Mesendoderm (in vitro differentiated cells): ENCODE measurements around the gene IL1RN.
"Not testable (repeated sequence)": the region's sequence is repeated elsewhere in the genome, so short reads cannot be mapped to it uniquely, and the experiment has no call there.

Source experiments
- DNase-seq: peaks from one replicate; pipeline ENCODE4 v3.0.0; 2013
- H2AK5ac ChIP-seq: 2 replicates; pipeline ENCODE4 v1.6.1; 2013; ENCODE audit warnings: low read length, inconsistent platforms
- H2BK120ac ChIP-seq: 2 replicates; pipeline ENCODE4 v1.6.1; 2013; ENCODE audit warnings: low read depth, mild to moderate bottlenecking, low read length, moderate library complexity, mixed read lengths
- H2BK15ac ChIP-seq: replicated peaks from 2 replicates; pipeline ENCODE4 v1.6.1; 2013; ENCODE audit warnings: low read depth, mild to moderate bottlenecking, moderate library complexity
- H2BK5ac ChIP-seq: 2 replicates; pipeline ENCODE4 v1.6.1; 2013; ENCODE audit warnings: low read length, inconsistent platforms
- H3K18ac ChIP-seq: 2 replicates; pipeline ENCODE4 v1.6.1; 2013; ENCODE audit warnings: mild to moderate bottlenecking, low read length, mixed read lengths
- H3K23ac ChIP-seq: one replicate; pipeline ENCODE4 v1.6.1; 2013; ENCODE audit warnings: low read length
- H3K27ac ChIP-seq: 2 replicates; pipeline ENCODE4 v1.5.1; 2013; ENCODE audit warnings: low read depth, mild to moderate bottlenecking, inconsistent platforms, low read length, moderate library complexity
- H3K27me3 ChIP-seq: 2 replicates; pipeline ENCODE4 v1.6.1; 2013; ENCODE audit warnings: low read length, control low read depth, mild to moderate bottlenecking, inconsistent platforms; ENCODE audit not compliant: insufficient read depth, poor library complexity
- H3K36me3 ChIP-seq: 2 replicates; pipeline ENCODE4 v1.6.1; 2013; ENCODE audit warnings: low read length, inconsistent platforms; ENCODE audit not compliant: control insufficient read depth, insufficient read depth
- H3K4ac ChIP-seq: one replicate; pipeline ENCODE4 v1.6.1; 2013; ENCODE audit warnings: low read depth, mild to moderate bottlenecking, low read length, moderate library complexity
- H3K4me1 ChIP-seq: 2 replicates; pipeline ENCODE4 v1.6.1; 2013; ENCODE audit warnings: low read depth, low read length, inconsistent platforms; ENCODE audit not compliant: control insufficient read depth
- H3K4me2 ChIP-seq: 2 replicates; pipeline ENCODE4 v1.6.1; 2013; ENCODE audit warnings: low read length
- H3K4me3 ChIP-seq: 2 replicates; pipeline ENCODE4 v1.5.1; 2013; ENCODE audit warnings: mild to moderate bottlenecking, low read length
- H3K56ac ChIP-seq: one replicate; pipeline ENCODE4 v1.6.1; 2013; ENCODE audit warnings: low read length
- H3K79me1 ChIP-seq: 2 replicates; pipeline ENCODE4 v1.6.1; 2013; ENCODE audit warnings: low read length, inconsistent platforms
- H3K79me2 ChIP-seq: 2 replicates; pipeline ENCODE4 v1.6.1; 2013; ENCODE audit warnings: mild to moderate bottlenecking, low read length; ENCODE audit not compliant: control insufficient read depth, insufficient read depth
- H3K9ac ChIP-seq: 2 replicates; pipeline ENCODE4 v1.6.1; 2013; ENCODE audit warnings: low read length, inconsistent platforms
- H4K5ac ChIP-seq: one replicate; pipeline ENCODE4 v1.6.1; 2013; ENCODE audit warnings: low read length
- H4K8ac ChIP-seq: one replicate; pipeline ENCODE4 v1.6.1; 2013; ENCODE audit warnings: low read depth, mild to moderate bottlenecking, control low read depth, low read length, moderate library complexity
- WGBS: extraction: QIAGEN DNeasy Blood & Tissue Kit; methylation state at CpG from one replicate; pipeline ENCODE4 v1.1.7; 2013; ENCODE audit warnings: low lambda C conversion rate, missing lambda C conversion rate; ENCODE audit not compliant: insufficient coverage; ENCODE audit errors: extremely low coverage; 5-methylcytosine and 5-hydroxymethylcytosine counted together

IL1RN gene

GRCh38 chr2:113096842-113097618 lies 30.4 kb upstream of the IL1RN start:
- not testable (repeated sequence) for H3K4me2 ChIP-seq, DNase-seq, H3K23ac ChIP-seq, H3K4me1 ChIP-seq, H3K4ac ChIP-seq, H4K8ac ChIP-seq, H3K27ac ChIP-seq, H3K18ac ChIP-seq, H3K9ac ChIP-seq, H2AK5ac ChIP-seq, H3K36me3 ChIP-seq, H2BK15ac ChIP-seq, H2BK5ac ChIP-seq, H3K79me1 ChIP-seq, H3K79me2 ChIP-seq, H3K4me3 ChIP-seq, H3K56ac ChIP-seq, H4K5ac ChIP-seq, H2BK120ac ChIP-seq, H3K27me3 ChIP-seq
- WGBS: no CpG with 5 or more reads among the region's 2 CpGs

- Histone ChIP-seq H2BK5ac (no peak overlapping the region), H3K4me2 (no peak overlapping the region), H2BK120ac (no peak overlapping the region), H3K4me3 (no peak overlapping the region), H3K79me1 (no peaks in the 10 kb centered on the region), H3K27ac (no peak overlapping the region), H2AK5ac (no peak overlapping the region), H3K4ac (no peak overlapping the region), H3K56ac (no peak overlapping the region), H3K36me3 (no peaks in the 10 kb centered on the region), H3K27me3 (no peaks in the 10 kb centered on the region), H3K18ac (no peak overlapping the region), H3K9ac (no peak overlapping the region), H3K79me2 (no peaks in the 10 kb centered on the region), H4K5ac (no peak overlapping the region), H2BK15ac (no peak overlapping the region), H3K4me1 (no peaks in the 10 kb centered on the region), H4K8ac (no peak overlapping the region), H3K23ac (no peak overlapping the region)
- WGBS: no CpG with 5 or more reads among the region's 4 CpGs
- DNase-seq: no peak
Measured at GRCh38 chr2:113098041-113098440, 29.4 kb upstream of the IL1RN start.

- H3K23ac ChIP-seq: no peak overlapping the region
- no peak overlapping the region for H3K9ac ChIP-seq
- H2BK15ac ChIP-seq: no peak overlapping the region
- DNase-seq: no peak
- H3K79me1 ChIP-seq: no peaks in the 10 kb centered on the region
- no peak overlapping the region for H2BK5ac ChIP-seq
- H3K18ac ChIP-seq: no peak overlapping the region
- H2AK5ac ChIP-seq: no peak overlapping the region
- H4K5ac ChIP-seq: no peak overlapping the region
- no peak overlapping the region for H3K4me2 ChIP-seq
- H3K4ac ChIP-seq: no peak overlapping the region
- H3K36me3 ChIP-seq: no peaks in the 10 kb centered on the region
- no peaks in the 10 kb centered on the region for H3K4me1 ChIP-seq
- no peak overlapping the region for H3K4me3 ChIP-seq
- H3K27me3 ChIP-seq: no peaks in the 10 kb centered on the region
- H4K8ac ChIP-seq: no peak overlapping the region
- no peak overlapping the region for H2BK120ac ChIP-seq
- WGBS: no CpG with 5 or more reads among the region's 6 CpGs
- H3K79me2 ChIP-seq: no peaks in the 10 kb centered on the region
- no peak overlapping the region for H3K27ac ChIP-seq
- H3K56ac ChIP-seq: no peak overlapping the region
Measured at GRCh38 chr2:113098532-113098931, 28.9 kb upstream of the IL1RN start.

GRCh38 chr2:113102133-113102532 lies 25.3 kb upstream of the IL1RN start:
- Histone ChIP-seq H3K18ac (no peak overlapping the region), H3K23ac (no peak overlapping the region), H3K56ac (no peak overlapping the region), H3K4me2 (no peak overlapping the region), H3K9ac (no peak overlapping the region), H3K4me3 (no peak overlapping the region), H3K27ac (no peak overlapping the region), H2BK5ac (no peak overlapping the region), H3K36me3 (no peaks in the 10 kb centered on the region), H2BK15ac (no peak overlapping the region), H3K27me3 (no peaks in the 10 kb centered on the region), H2AK5ac (no peak overlapping the region), H3K4ac (no peak overlapping the region), H3K79me1 (no peaks in the 10 kb centered on the region), H3K79me2 (no peaks in the 10 kb centered on the region), H4K5ac (no peak overlapping the region), H3K4me1 (no peaks in the 10 kb centered on the region), H4K8ac (no peak overlapping the region), H2BK120ac (no peak overlapping the region)
- no peak for DNase-seq
- WGBS: no CpG with 5 or more reads among the region's 2 CpGs

- no peak overlapping the region for H2BK15ac ChIP-seq
- no CpG with 5 or more reads among the region's 4 CpGs for WGBS
- H3K79me2 ChIP-seq: no peaks in the 10 kb centered on the region
- no peak overlapping the region for H2BK5ac ChIP-seq
- no peak overlapping the region for H2BK120ac ChIP-seq
- no peak overlapping the region for H2AK5ac ChIP-seq
- no peak overlapping the region for H4K5ac ChIP-seq
- H3K36me3 ChIP-seq: no peaks in the 10 kb centered on the region
- H3K18ac ChIP-seq: no peak overlapping the region
- H4K8ac ChIP-seq: no peak overlapping the region
- H3K56ac ChIP-seq: no peak overlapping the region
- H3K23ac ChIP-seq: no peak overlapping the region
- DNase-seq: no peak
- H3K79me1 ChIP-seq: no peaks in the 10 kb centered on the region
- H3K27ac ChIP-seq: no peak overlapping the region
- no peak overlapping the region for H3K4me2 ChIP-seq
- H3K4ac ChIP-seq: no peak overlapping the region
- no peak overlapping the region for H3K9ac ChIP-seq
- no peak overlapping the region for H3K4me3 ChIP-seq
- no peaks in the 10 kb centered on the region for H3K4me1 ChIP-seq
- no peaks in the 10 kb centered on the region for H3K27me3 ChIP-seq
Measured at GRCh38 chr2:113103277-113103676, 24.1 kb upstream of the IL1RN start.

- no peak overlapping the region for H4K5ac ChIP-seq
- H3K36me3 ChIP-seq: no peaks in the 10 kb centered on the region
- H2BK15ac ChIP-seq: no peak overlapping the region
- H3K4me2 ChIP-seq: no peak overlapping the region
- no peak overlapping the region for H3K23ac ChIP-seq
- WGBS: no CpG with 5 or more reads among the region's 3 CpGs
- no peak overlapping the region for H3K27ac ChIP-seq
- H2BK120ac ChIP-seq: no peak overlapping the region
- H3K18ac ChIP-seq: no peak overlapping the region
- H3K4me1 ChIP-seq: no peaks in the 10 kb centered on the region
- no peaks in the 10 kb centered on the region for H3K79me1 ChIP-seq
- H3K27me3 ChIP-seq: no peaks in the 10 kb centered on the region
- H3K56ac ChIP-seq: no peak overlapping the region
- no peak overlapping the region for H3K9ac ChIP-seq
- H3K79me2 ChIP-seq: no peaks in the 10 kb centered on the region
- no peak overlapping the region for H3K4ac ChIP-seq
- no peak for DNase-seq
- no peak overlapping the region for H3K4me3 ChIP-seq
- no peak overlapping the region for H2BK5ac ChIP-seq
- no peak overlapping the region for H2AK5ac ChIP-seq
- H4K8ac ChIP-seq: no peak overlapping the region
Measured at GRCh38 chr2:113104054-113104611, 23.3 kb upstream of the IL1RN start.
